CD4-positive, CD25-positive, alpha-beta regulatory T cell (primary cell): ENCODE results near the gene RAB6A. TPM values are rescaled to one million over a fixed set of nuclear protein-coding genes. Genes with fewer than 3 reads are reported as not detected.

Experiments
- ATAC-seq, 2 donors: fragments of 150-1000 bp; cut with Tn5 transposase; one replicate each; pipeline ENCODE4 v1.10.0; 2021; ENCODE audit warnings: low read depth in 2 of 2, moderate number of reproducible peaks in 2 of 2, moderate library complexity in 1 of 2
- DNase-seq, 3 donors: peaks; one replicate each; pipeline versions ENCODE4 v3.0.0 to v3.0.0-alpha.2; 2012 to 2022; ENCODE audit warnings: mixed read lengths in 1 of 3
- H3K27ac ChIP-seq: one replicate; pipeline ENCODE4 v1.7.0; 2013; ENCODE audit warnings: mild to moderate bottlenecking, low read length; ENCODE audit not compliant: insufficient read depth, poor library complexity, severe bottlenecking
- H3K27me3 ChIP-seq: one replicate; pipeline ENCODE4 v1.7.0; 2013; ENCODE audit warnings: low read length; ENCODE audit not compliant: control insufficient read depth, insufficient read depth
- H3K36me3 ChIP-seq: one replicate; pipeline ENCODE4 v1.7.0; 2013; ENCODE audit warnings: mild to moderate bottlenecking, low read length, moderate library complexity; ENCODE audit not compliant: control insufficient read depth, insufficient read depth
- H3K4me1 ChIP-seq: 2 replicates; pipeline ENCODE4 v1.7.0; 2013; ENCODE audit warnings: mild to moderate bottlenecking, low read length; ENCODE audit not compliant: insufficient read depth, control insufficient read depth, poor library complexity, severe bottlenecking
- H3K4me3 ChIP-seq: one replicate; pipeline ENCODE4 v1.7.0; 2013; ENCODE audit warnings: low read depth, mild to moderate bottlenecking, low read length, moderate library complexity
- H3K9me3 ChIP-seq, 2 experiments: 1 replicate in 1 of 2; 2 replicates in 1 of 2; pipeline ENCODE4 v1.7.0; 2013; ENCODE audit warnings: low read length in 2 of 2, mild to moderate bottlenecking in 1 of 2, moderate library complexity in 1 of 2; ENCODE audit not compliant: control insufficient read depth in 2 of 2
- H3K27ac Mint-ChIP-seq, 3 donors: one replicate each; pipeline ENCODE4 v1.8.0; 2020 to 2022; ENCODE audit warnings: mild to moderate bottlenecking in 3 of 3, mixed read lengths in 3 of 3, moderate library complexity in 2 of 3
- H3K27me3 Mint-ChIP-seq: one replicate; pipeline ENCODE4 v1.8.0; 2022; ENCODE audit warnings: mild to moderate bottlenecking, mixed read lengths
- H3K36me3 Mint-ChIP-seq: one replicate; pipeline ENCODE4 v1.8.0; 2020; ENCODE audit warnings: mixed read lengths
- H3K4me1 Mint-ChIP-seq, 4 donors: one replicate each; pipeline ENCODE4 v1.8.0; 2020 to 2022; ENCODE audit warnings: mixed read lengths in 4 of 4, mild to moderate bottlenecking in 1 of 4
- H3K4me3 Mint-ChIP-seq, 4 donors: one replicate each; pipeline ENCODE4 v1.8.0; 2020 to 2022; ENCODE audit warnings: mild to moderate bottlenecking in 4 of 4, mixed read lengths in 4 of 4, moderate library complexity in 3 of 4
- H3K9me3 Mint-ChIP-seq, 7 donors: one replicate each; pipeline ENCODE4 v1.8.0; 2020 to 2022; ENCODE audit warnings: mixed read lengths in 7 of 7, mild to moderate bottlenecking in 3 of 7, moderate library complexity in 2 of 7
- polyA plus RNA-seq, 4 donors: library from polyadenylated mRNA; unstranded; fragments of 300-500 nt; fragmentation: Illumina TruSeq; gene quantifications; one replicate each; pipeline ENCODE4 v1.2.3, GENCODE V29; 2021
- total RNA-seq: library from RNA; stranded (reverse); gene quantifications from one replicate; pipeline ENCODE4 v1.2.3, GENCODE V29; 2022

The RAB6A gene
- total and polyA plus RNA-seq, 5 donors from 2014 or later, result 79.0 to 124 (median 119) TPM

DNA sequence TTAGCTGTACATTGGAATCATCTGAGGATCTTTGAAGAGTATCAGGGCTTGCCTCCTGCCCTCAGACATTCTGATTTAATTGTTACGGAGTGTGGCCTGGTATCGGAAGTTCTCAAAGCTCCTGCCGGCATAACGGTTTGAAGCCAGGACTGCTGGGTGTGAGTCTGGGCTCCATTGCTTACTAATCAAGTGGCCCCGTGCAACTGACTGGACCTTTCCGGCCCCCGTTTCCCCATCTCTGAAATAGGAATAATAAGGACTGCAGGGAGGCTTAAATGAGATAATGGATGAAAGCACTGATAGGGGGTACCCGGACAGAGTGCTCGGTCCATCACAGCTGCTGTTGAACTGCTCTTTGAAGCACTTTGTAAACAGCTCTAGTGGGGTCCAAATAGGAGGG, 112.8 kb downstream of the RAB6A start:
- peak overlapping the region; percentile 69 for H3K4me3 ChIP-seq
- peaks cover 3% of the 10 kb centered on the region for H3K36me3 ChIP-seq
- no peak for ATAC-seq
- H3K27me3 Mint-ChIP-seq, result no peaks in the 10 kb centered on the region
- H3K9me3 ChIP-seq, result no peaks in the 10 kb centered on the region
- H3K9me3 Mint-ChIP-seq, result no peaks in the 10 kb centered on the region
- peaks cover 0 to 34% (median 16%) of the 10 kb centered on the region in 4 donors for H3K4me1 Mint-ChIP-seq
- H3K36me3 Mint-ChIP-seq, result peaks cover 13% of the 10 kb centered on the region
- H3K4me1 ChIP-seq, result peaks cover 14% of the 10 kb centered on the region
- DNase-seq, result no peak
- peak overlapping the region; percentile 19 to 92 (median 66) for H3K4me3 Mint-ChIP-seq
- H3K27me3 ChIP-seq, result no peaks in the 10 kb centered on the region
- H3K27ac ChIP-seq, result no peak overlapping the region
- H3K27ac Mint-ChIP-seq, result peak overlapping the region; percentile 9 to 97 (median 91)

DNA sequence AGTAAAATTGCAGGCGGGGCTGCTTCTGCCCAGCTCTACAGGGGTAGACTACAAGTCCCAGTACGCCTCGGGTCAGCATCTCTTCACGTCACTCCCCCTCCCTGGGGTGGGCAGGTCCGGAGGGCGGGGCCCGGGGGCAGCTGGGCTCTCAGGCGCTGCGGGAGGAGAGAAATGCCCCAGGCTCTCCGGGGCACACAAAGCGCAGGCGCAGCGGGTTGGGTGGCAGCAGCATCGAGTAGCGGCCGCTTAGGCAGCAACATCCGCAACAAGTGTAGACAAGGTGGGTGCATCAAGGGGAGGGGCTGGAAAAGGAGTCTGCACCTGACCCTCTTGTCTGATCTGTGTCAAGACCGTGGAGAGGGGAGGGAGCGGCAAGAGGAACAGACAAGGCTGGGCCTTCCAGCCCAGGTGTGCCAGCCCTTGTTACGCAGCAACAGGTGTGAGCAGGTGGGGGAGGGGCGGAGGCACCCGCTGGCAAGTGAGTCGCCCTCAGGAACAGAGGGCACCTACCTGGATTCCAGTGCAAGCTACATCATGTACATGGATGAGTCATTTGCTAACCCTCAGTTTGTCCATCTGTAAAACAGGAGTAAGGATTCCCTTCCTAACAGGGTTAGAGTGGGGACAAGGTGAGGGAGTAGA, 113.3 kb downstream of the RAB6A start:
- Histone ChIP-seq H3K27me3 (no peaks in the 10 kb centered on the region), H3K4me3 (peak overlapping the region; percentile 69), H3K36me3 (peaks cover 3% of the 10 kb centered on the region), H3K9me3 (no peaks in the 10 kb centered on the region), H3K27ac (peak overlapping the region; percentile 30), H3K4me1 (peaks cover 14% of the 10 kb centered on the region)
- DNase-seq (peak; percentile 86 to 95 (median 92)), ATAC-seq (peak; percentile 98)
- peak overlapping the region; percentile 43 to 92 (median 84) for H3K4me3 Mint-ChIP-seq
- no peaks in the 10 kb centered on the region for H3K27me3 Mint-ChIP-seq
- no peaks in the 10 kb centered on the region for H3K9me3 Mint-ChIP-seq
- H3K27ac Mint-ChIP-seq, result peak overlapping the region; percentile 91 to 97 (median 93)
- H3K36me3 Mint-ChIP-seq, result peaks cover 8% of the 10 kb centered on the region
- peaks cover 0 to 34% (median 16%) of the 10 kb centered on the region in 4 donors for H3K4me1 Mint-ChIP-seq

DNA sequence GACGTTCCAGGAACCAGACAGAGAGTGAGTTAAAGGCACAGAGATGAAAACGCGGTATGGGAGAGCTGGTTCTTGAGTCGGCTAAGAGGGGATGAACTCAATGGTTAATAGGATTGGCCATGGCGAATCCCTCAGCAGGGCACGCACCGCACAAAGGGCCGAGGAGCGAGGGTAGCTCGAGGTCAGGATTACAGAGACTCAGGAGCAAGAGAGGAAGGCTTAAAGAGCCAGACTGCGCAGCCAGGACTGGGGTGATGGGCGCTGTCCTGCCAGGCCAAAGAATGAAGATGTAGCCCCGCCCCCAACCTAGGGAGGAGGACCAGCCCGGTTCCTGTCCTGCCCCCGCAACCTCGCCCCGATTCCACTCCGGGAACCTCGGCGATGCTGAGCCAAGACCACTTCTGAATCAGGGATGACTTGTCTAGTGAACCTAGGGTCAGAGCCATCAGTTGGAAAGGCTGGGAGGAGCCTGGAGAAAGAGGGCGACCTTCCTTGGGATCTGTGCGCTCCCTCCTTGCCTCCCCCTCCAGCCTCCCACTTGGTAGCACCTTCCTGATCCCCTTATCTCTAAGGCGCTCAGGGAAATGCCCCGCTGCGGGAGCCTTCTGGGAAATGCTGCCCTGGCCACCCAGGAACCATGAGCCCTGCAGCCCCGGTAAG, 114.8 kb downstream of the RAB6A start, which contains the start of gene PLEKHB1:
Gene PLEKHB1 (plus strand): TSS at position 610 of the 660 bp plus-strand sequence. CDS start 28 bp downstream, at position 638.
- Histone ChIP-seq H3K27ac (peak within 1 kb of the TSS; percentile 30), H3K27me3 (no peaks in the 10 kb centered on the region), H3K4me3 (peak within 1 kb of the TSS; percentile 34), H3K36me3 (peaks cover 3% of the 10 kb centered on the region), H3K4me1 (peaks cover 14% of the 10 kb centered on the region), H3K9me3 (no peaks in the 10 kb centered on the region)
- Mint-ChIP-seq H3K9me3 (no peaks in the 10 kb centered on the region), H3K4me3 (peak within 1 kb of the TSS; percentile 43 to 92 (median 84)), H3K27ac (peak within 1 kb of the TSS; percentile 32 to 97 (median 91)), H3K27me3 (peaks cover 4% of the 10 kb centered on the region), H3K4me1 (peaks cover 0 to 34% (median 16%) of the 10 kb centered on the region in 4 donors), H3K36me3 (no peaks in the 10 kb centered on the region)
- DNase-seq, result no peak
- no peak for ATAC-seq

DNA sequence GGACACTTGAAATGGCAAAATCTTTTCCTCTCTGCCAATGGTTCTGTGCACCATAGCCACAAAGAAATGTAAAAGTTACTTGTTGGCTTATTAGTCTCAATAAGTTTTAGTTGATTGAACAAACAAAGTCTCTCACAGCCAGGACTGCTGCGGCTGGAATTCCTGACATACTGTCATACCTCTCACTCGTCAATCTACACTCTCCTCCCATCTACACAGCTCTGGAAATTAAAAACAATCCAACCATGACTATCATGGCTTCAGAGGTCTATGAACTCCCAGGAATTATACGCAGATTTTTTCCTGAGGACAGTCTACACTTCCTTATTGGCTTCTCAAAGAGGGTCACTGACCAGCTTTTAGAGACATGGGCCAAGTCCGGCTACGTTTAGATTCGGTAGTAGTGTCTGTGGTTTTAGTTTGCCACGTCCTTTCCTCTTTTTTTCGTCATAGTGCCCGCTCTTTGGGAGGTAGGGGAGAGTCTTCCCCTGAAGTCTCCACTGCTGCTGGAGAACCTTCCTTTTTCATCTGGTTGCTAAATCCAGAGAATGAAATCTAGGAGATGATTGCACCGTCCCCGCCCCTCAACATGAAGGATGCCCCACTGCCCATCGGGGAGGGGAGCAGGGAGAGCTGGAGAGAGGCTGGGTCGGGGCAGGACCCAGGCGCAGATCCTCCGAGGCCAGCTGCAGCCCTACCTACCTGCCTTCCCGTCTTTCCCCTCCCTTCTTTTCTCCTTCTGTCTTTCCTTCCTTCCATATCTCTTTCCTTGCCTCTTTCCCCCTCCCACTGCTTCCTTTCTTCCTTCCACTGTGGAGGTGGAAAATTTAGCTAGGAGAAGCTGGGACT, 115.5 kb downstream of the RAB6A start:
- Histone ChIP-seq H3K4me1 (peaks cover 14% of the 10 kb centered on the region), H3K27ac (no peak overlapping the region), H3K27me3 (peaks cover 3% of the 10 kb centered on the region), H3K4me3 (no peak overlapping the region), H3K36me3 (no peaks in the 10 kb centered on the region), H3K9me3 (no peaks in the 10 kb centered on the region)
- H3K4me3 Mint-ChIP-seq, result no peak overlapping the region
- H3K4me1 Mint-ChIP-seq, result peaks cover 0 to 39% (median 19%) of the 10 kb centered on the region in 4 donors
- DNase-seq (no peak), ATAC-seq (no peak)
- H3K36me3 Mint-ChIP-seq, result no peaks in the 10 kb centered on the region
- no peaks in the 10 kb centered on the region for H3K9me3 Mint-ChIP-seq
- H3K27ac Mint-ChIP-seq, result peak overlapping the region in 2 of 3 donors; percentile 29 to 62
- H3K27me3 Mint-ChIP-seq, result peaks cover 4% of the 10 kb centered on the region

DNA sequence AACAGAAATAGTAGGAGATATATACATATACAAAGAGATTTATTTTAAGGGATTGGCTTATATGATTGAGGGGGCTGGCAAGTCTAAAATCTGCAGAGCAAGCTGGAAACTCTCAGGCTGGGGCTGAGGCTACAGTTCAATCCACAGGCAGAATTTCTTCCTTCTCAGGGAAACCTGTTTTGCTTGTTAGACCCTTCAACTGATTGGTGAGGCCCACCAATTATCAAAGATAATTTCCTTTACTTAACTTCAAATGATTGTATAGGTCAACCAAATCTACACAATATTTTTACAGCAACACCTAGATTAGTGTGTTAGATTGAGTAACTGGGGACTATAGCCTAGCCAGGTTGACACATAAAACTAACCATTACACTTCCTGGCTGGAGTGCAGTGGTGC, 119.2 kb downstream of the RAB6A start:
- Mint-ChIP-seq H3K27ac (no peak overlapping the region), H3K9me3 (peaks cover 0 to 2% (median 0%) of the 10 kb centered on the region in 7 donors), H3K27me3 (peaks cover 4% of the 10 kb centered on the region), H3K36me3 (no peaks in the 10 kb centered on the region), H3K4me1 (peaks cover 0 to 16% (median 6%) of the 10 kb centered on the region in 4 donors), H3K4me3 (no peak overlapping the region)
- ATAC-seq (no peak), DNase-seq (no peak)
- Histone ChIP-seq H3K4me3 (no peak overlapping the region), H3K4me1 (no peaks in the 10 kb centered on the region), H3K27ac (no peak overlapping the region), H3K27me3 (peaks cover 3% of the 10 kb centered on the region), H3K36me3 (no peaks in the 10 kb centered on the region), H3K9me3 (no peaks in the 10 kb centered on the region)

DNA sequence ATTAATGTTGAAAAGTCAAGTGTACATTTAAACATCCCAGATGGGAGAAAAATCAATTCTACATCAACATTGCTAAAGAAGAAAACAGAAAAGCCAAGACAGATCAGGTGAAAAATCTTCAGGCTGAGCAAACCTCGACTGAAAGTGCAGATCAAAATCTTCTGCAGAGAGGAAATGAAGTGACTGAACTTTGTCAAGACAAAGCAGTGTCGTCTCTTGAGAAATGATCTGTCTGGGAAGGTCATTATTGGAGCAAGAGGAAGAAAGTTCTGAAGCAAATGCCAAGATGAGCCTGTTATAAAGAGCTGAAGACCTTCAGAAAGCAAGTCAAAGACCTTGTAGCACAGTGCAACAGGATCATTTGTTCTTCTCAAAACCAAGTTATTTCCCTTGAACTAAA, 120.3 kb downstream of the RAB6A start:
- Histone ChIP-seq H3K9me3 (no peaks in the 10 kb centered on the region), H3K27ac (no peak overlapping the region), H3K27me3 (peaks cover 3% of the 10 kb centered on the region), H3K4me1 (no peaks in the 10 kb centered on the region), H3K36me3 (no peaks in the 10 kb centered on the region), H3K4me3 (no peak overlapping the region)
- Mint-ChIP-seq H3K9me3 (peaks cover 0 to 2% (median 0%) of the 10 kb centered on the region in 7 donors), H3K36me3 (no peaks in the 10 kb centered on the region), H3K4me1 (peaks cover 0 to 12% (median 5%) of the 10 kb centered on the region in 4 donors), H3K27ac (no peak overlapping the region), H3K4me3 (no peak overlapping the region), H3K27me3 (peaks cover 6% of the 10 kb centered on the region)
- ATAC-seq (no peak), DNase-seq (no peak)

DNA sequence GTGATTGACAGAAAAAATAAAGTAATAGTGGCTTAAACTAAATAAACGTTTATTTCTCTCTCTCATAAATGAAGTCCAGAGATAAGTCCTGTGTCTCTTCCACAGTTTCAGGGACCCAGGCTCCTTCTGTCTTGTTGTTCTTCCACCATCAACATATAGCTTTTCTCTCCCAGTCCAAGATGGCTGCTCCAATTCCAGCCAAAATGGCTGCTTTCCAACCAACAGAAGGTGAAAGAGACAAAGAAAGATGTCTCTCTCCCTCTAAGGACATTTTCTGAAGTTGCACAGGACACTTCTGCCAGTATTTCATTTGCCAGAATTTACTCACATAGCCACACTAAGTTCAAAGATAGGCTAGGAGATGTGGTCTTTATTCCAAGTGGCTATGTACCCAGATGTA, 123.9 kb downstream of the RAB6A start:
- DNase-seq (no peak), ATAC-seq (no peak)
- Mint-ChIP-seq H3K9me3 (peaks cover 0 to 4% (median 0%) of the 10 kb centered on the region in 7 donors), H3K36me3 (no peaks in the 10 kb centered on the region), H3K4me1 (peaks cover 0 to 21% (median 7%) of the 10 kb centered on the region in 4 donors), H3K4me3 (no peak overlapping the region), H3K27ac (peak overlapping the region in 1 of 3 donors; percentile 78), H3K27me3 (peaks cover 7% of the 10 kb centered on the region)
- no peaks in the 10 kb centered on the region for H3K36me3 ChIP-seq
- H3K27me3 ChIP-seq, result peaks cover 3% of the 10 kb centered on the region
- H3K27ac ChIP-seq, result no peak overlapping the region
- no peaks in the 10 kb centered on the region for H3K4me1 ChIP-seq
- no peak overlapping the region for H3K4me3 ChIP-seq
- no peaks in the 10 kb centered on the region for H3K9me3 ChIP-seq
